Neutrophil (primary cell): ENCODE measurements around the gene ZAR1L.

Experiments
- H3K27ac ChIP-seq: fragments of 200-600 bp; sonication (generic); 2 replicates; pipeline ENCODE4 v1.5.1; 2016; ENCODE audit warnings: mild to moderate bottlenecking, moderate library complexity
- H3K27me3 ChIP-seq: fragments of 200-600 bp; sonication (generic); 2 replicates; pipeline ENCODE4 v1.6.0; 2016; ENCODE audit warnings: mild to moderate bottlenecking
- H3K36me3 ChIP-seq: fragments of 200-600 bp; sonication (generic); 2 replicates; pipeline ENCODE4 v1.5.1; 2017
- H3K4me1 ChIP-seq, 2 experiments: fragments of 200-600 bp in 1 of 2; sonication (generic) in 1 of 2; 1 replicate in 1 of 2; 2 replicates in 1 of 2; pipeline versions ENCODE4 v1.5.1 to v1.6.1; 2013 to 2016; ENCODE audit warnings: low read depth in 1 of 2, low read length in 1 of 2, mild to moderate bottlenecking in 1 of 2, moderate library complexity in 1 of 2; ENCODE audit not compliant: control insufficient read depth in 1 of 2, insufficient read depth in 1 of 2
- H3K4me3 ChIP-seq, 2 experiments: fragments of 200-600 bp in 1 of 2; sonication (generic) in 1 of 2; 1 replicate in 1 of 2; 2 replicates in 1 of 2; pipeline ENCODE4 v1.5.1; 2013 to 2016; ENCODE audit warnings: low read depth in 1 of 2, low read length in 1 of 2, mild to moderate bottlenecking in 1 of 2, moderate library complexity in 1 of 2
- H3K9me3 ChIP-seq: fragments of 200-600 bp; sonication (generic); 2 replicates; pipeline ENCODE4 v1.5.1; 2016
- CTCF ChIP-seq: fragments of 200-600 bp; sonication (generic); IDR thresholded peaks from 2 replicates; pipeline ENCODE4 v1.5.1; 2016; ENCODE audit warnings: antibody characterized with exemption

ZAR1L gene

DNA sequence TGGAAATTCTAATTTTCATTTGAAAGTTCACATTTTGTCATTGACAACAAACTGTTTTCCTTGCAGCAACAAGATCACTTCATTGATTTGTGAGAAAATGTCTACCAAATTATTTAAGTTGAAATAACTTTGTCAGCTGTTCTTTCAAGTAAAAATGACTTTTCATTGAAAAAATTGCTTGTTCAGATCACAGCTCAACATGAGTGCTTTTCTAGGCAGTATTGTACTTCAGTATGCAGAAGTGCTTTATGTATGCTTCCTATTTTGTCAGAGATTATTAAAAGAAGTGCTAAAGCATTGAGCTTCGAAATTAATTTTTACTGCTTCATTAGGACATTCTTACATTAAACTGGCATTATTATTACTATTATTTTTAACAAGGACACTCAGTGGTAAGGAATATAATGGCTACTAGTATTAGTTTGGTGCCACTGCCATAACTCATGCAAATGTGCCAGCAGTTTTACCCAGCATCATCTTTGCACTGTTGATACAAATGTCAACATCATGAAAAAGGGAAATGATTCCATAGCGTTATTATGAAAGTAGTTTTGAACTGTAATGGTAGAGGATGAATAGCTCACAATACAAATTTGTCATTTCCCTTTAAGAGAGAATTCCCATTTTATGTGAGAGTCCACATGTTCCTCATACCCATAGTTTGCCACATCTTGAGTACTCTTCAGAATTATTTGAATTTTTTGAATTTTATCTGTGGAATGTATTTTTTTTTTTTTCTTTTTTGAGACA lies 2.7 kb upstream of the ZAR1L start:
- peaks cover 24 to 26% of the 10 kb centered on the region in 2 experiments for H3K4me1 ChIP-seq
- no peaks in the 10 kb centered on the region for H3K27me3 ChIP-seq
- no peaks in the 10 kb centered on the region for H3K9me3 ChIP-seq
- H3K4me3 ChIP-seq: no peak overlapping the region
- H3K27ac ChIP-seq: peak overlapping the region; percentile 28
- peaks cover 9% of the 10 kb centered on the region for H3K36me3 ChIP-seq
- no peak for TF ChIP-seq CTCF

- TF ChIP-seq CTCF: no peak
- H3K27me3 ChIP-seq: no peaks in the 10 kb centered on the region
- H3K4me3 ChIP-seq: peak overlapping the region in 1 of 2 experiments; percentile 82
- H3K27ac ChIP-seq: peak overlapping the region; percentile 99
- no peaks in the 10 kb centered on the region for H3K9me3 ChIP-seq
- peaks cover 24 to 26% of the 10 kb centered on the region in 2 experiments for H3K4me1 ChIP-seq
- no peaks in the 10 kb centered on the region for H3K36me3 ChIP-seq
These were observed 1.3 kb upstream of the ZAR1L start for GRCh38 chr13:32316501-32316900.

GRCh38 chr13:32316028-32316339 lies 821 bp upstream of the ZAR1L start:
- Histone ChIP-seq H3K4me1 (peaks cover 24 to 26% of the 10 kb centered on the region in 2 experiments), H3K4me3 (peak overlapping the region; percentile 82 to 92), H3K9me3 (no peaks in the 10 kb centered on the region), H3K27ac (peak overlapping the region; percentile 99), H3K27me3 (no peaks in the 10 kb centered on the region), H3K36me3 (no peaks in the 10 kb centered on the region)
- no peak for TF ChIP-seq CTCF

- H3K27ac ChIP-seq: peak overlapping the region; percentile 99
- H3K4me1 ChIP-seq: peaks cover 30 to 35% of the 10 kb centered on the region in 2 experiments
- peak overlapping the region; percentile 82 to 92 for H3K4me3 ChIP-seq
- no peaks in the 10 kb centered on the region for H3K9me3 ChIP-seq
- no peaks in the 10 kb centered on the region for H3K36me3 ChIP-seq
- TF ChIP-seq CTCF: no peak
- H3K27me3 ChIP-seq: no peaks in the 10 kb centered on the region
These were observed 609 bp downstream of the ZAR1L start for GRCh38 chr13:32314271-32315237.

- H3K36me3 ChIP-seq: no peaks in the 10 kb centered on the region
- H3K4me1 ChIP-seq: peaks cover 28 to 37% of the 10 kb centered on the region in 2 experiments
- no peak for TF ChIP-seq CTCF
- no peak overlapping the region for H3K4me3 ChIP-seq
- no peaks in the 10 kb centered on the region for H3K9me3 ChIP-seq
- no peak overlapping the region for H3K27ac ChIP-seq
- H3K27me3 ChIP-seq: no peaks in the 10 kb centered on the region
These were observed 3.8 kb downstream of the ZAR1L start for GRCh38 chr13:32311188-32311897.
